Stimulated activated CD8-positive, alpha-beta memory T cell treated with anti-CD3 and anti-CD28 coated beads, Interleukin-4, amount 100 ng/mL, for 48 hours (primary cell): ENCODE results near the gene BRCC3.
"Not testable (repeated sequence)": the region's sequence is repeated elsewhere in the genome, so short reads cannot be mapped to it uniquely, and the experiment has no call there.

Experiments
- DNase-seq: peaks from one replicate; pipeline ENCODE4 v3.0.0-alpha.2; 2020

The BRCC3 gene

GRCh38 chrX:155061760-155062159, 9.5 kb upstream of the BRCC3 start:
- DNase-seq, result no peak

- no peak for DNase-seq
Measured at GRCh38 chrX:155065035-155065734, 6.1 kb upstream of the BRCC3 start.

- no peak for DNase-seq
Measured at GRCh38 chrX:155068165-155068564, 3.1 kb upstream of the BRCC3 start.

DNA sequence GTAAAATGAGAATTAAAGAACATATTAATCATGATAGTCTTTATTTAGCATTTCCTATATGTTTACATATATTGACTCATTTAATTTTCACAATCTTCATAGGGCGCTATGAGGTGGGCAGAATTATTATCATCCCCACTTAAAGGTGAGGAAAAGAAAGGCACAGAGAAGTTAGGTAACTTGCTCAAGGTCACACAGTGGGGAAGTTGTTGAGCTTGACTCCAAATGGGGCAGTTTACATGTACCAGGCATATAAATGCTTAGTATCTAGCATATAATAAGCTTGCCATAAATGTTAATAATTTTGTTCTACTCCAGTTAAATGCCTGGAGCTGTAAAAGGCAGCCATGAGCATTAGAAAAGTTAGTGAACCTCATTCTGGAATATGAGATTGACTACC, 1.9 kb upstream of the BRCC3 start:
- no peak for DNase-seq

GRCh38 chrX:155070038-155070437, 1.3 kb upstream of the BRCC3 start:
- no peak for DNase-seq

GRCh38 chrX:155070663-155070974, 689 bp upstream of the BRCC3 start:
- no peak for DNase-seq

GRCh38 chrX:155071694-155072280, 479 bp downstream of the BRCC3 start:
- no peak for DNase-seq

DNA sequence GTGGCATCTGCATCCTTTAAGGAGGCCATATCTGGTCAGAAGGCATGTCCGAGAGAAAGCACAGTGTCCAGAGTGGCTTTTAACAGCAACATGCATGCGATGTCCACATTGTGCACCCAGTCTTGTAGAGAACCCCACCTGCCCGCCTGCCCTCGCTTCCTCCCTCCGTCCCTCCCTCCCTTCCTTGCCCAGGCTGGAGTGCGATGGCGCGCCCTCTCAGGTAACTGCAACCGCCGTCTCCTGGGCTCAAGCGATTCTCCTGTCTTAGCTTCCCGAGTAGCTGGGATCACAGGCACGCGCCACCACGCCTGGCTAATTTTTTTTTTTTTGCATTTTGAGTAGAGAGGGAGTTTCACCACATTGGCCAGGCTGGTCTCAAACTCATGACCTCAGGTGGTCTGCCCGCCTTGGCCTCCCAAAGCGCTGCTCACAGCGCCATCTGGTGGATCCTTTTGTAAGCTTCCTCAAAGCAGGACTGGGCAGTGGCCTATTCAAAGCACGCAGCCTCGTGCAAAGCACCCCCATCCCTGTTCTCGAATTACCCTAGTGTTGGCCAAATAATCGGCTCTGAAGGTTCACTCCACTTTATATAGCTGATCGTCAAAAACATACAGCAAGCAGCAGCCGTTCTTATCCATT, 15.0 kb downstream of the BRCC3 start:
- DNase-seq, result peak; percentile 63

DNA sequence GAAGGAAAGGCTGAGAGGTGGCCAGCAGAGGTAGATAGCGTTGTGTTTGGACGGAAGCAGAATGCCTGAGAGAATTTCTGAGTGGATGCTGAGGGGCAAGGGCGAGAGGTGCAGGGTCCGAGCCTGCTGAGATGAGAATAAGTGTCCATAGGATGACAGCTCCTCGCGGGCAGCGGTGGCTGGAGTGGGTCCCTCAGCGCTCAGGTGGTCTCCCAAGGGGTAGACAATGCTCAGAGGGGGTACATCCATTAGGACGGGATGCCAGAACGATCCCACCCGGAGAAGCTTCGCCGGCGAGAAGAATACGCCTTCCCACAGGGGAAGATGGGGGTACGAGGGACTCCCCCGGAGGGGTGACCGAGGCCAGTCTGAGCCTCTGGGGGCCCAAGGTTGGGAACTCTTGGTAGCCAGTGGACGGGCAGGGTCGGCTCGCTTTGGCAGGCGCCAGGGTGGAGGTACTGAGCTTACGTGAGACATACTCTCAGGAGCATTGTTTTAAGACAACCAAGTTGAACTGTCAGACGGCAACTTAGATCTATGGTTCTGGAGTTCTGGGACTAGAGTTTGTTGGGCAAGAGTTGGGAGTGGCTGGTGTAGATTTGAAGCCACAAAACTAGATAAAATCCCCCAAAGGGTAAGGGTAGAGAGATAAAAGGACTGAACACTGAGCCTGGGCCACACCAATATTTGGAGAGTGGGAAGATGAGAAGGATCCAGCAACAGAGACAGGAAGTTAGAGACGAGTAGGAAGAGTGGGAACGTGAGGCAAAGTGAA, 15.8 kb downstream of the BRCC3 start:
- no peak for DNase-seq

DNA sequence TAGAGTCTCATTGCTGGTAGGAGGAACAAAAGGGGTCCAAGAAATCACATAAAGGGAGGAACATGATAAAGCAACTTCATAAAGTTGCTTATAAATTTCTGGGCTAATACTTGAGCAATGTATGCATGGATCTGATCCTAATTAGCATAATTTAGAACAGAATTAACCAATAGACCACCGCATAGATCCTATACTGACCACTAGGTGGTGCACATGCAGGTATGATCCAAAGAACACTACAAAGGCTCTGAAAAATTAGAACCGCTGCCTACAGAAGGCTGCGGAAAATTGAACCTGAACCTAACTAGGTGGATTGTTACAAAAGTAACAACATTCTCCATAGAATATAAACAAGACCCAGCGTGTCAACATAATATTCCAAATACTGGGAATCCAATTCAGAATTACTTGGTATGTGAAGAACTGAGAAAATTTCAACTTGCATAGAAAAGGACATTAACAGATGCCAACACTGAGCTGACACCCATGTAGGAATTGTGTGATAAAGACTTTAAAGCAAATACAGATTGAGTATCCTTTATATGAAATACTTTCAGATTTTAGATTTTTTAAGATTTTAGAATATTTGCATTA, 23.3 kb downstream of the BRCC3 start:
- no peak for DNase-seq

DNA sequence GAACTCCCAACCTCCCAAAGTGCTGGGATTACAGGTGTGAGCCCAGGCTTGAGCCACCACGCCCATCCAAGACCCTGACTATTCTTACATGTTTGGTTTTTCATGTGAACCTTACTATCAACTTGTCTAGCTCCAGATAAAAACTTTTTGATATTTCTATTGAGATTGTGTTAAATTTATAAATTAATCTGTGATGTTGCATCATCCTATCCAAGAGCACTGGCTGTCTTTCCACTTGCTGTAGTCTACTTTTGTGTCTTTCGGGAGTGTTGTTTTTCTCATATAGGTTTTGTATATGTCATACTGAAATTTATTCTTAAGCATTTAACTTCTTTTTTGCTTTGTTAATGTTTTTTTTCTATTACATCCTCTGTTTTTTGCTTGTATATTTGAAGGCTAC, 34.6 kb downstream of the BRCC3 start:
- no peak for DNase-seq

GRCh38 chrX:155108427-155108826, 37.1 kb downstream of the BRCC3 start:
- DNase-seq, result no peak

GRCh38 chrX:155112171-155112570, 40.9 kb downstream of the BRCC3 start:
- DNase-seq, result no peak

GRCh38 chrX:155113097-155113496, 41.8 kb downstream of the BRCC3 start:
- no peak for DNase-seq

GRCh38 chrX:155115174-155115819, 44.0 kb downstream of the BRCC3 start:
- DNase-seq, result no peak

- DNase-seq, result no peak
Measured at GRCh38 chrX:155127465-155127864, 56.2 kb downstream of the BRCC3 start.

- DNase-seq, result no peak
Measured at GRCh38 chrX:155127940-155128339, 56.6 kb downstream of the BRCC3 start.

- DNase-seq, result no peak
Measured at GRCh38 chrX:155132110-155132509, 60.8 kb downstream of the BRCC3 start.

DNA sequence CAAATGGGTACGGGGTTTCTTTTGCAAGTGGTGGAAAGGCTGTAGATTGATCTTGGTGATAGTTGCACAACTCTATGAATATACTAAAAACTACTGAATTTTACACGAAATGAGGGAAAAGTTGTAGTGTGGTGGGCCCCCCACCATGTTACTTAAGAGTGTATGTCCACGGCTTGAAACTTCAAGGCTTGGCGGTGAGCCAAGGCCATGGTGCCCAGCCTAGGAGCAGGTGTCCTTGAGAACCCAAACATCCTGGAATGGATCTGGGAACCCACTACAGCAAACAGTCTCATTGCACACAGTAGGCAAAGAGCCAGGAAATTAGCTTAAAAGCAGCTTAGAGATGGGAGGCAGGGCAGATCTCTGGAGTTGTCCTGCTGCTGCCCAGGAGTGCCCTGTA, 62.9 kb downstream of the BRCC3 start:
- no peak for DNase-seq

DNA sequence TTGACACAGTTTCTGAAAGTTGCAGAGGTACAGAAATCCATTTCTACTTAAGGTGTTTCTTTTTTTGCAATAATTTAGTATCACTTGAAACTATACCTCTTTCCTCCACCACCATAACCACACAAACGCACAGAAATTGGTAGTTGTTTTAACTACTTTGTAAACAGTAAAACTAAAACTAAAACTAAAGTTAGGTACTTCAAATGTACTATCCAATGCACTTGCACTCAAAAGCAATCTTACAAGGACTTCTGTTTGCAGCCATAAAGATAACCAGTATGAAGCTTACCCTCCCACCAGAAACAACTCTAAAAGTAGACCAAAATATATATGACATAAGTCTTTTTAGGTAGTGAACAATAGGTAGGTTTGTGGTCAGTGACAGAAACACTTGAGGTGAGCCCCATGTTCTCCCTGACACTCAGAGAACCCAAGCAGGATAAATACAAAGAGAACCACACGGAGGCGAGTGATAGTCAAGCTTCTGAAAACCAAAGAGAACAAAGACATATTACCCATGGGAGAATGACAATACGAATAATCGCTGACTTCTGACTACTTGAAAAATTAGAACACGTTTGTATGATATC, 72.7 kb downstream of the BRCC3 start:
- no peak for DNase-seq

- no peak for DNase-seq
Measured at GRCh38 chrX:155144926-155145325, 73.6 kb downstream of the BRCC3 start.

DNA sequence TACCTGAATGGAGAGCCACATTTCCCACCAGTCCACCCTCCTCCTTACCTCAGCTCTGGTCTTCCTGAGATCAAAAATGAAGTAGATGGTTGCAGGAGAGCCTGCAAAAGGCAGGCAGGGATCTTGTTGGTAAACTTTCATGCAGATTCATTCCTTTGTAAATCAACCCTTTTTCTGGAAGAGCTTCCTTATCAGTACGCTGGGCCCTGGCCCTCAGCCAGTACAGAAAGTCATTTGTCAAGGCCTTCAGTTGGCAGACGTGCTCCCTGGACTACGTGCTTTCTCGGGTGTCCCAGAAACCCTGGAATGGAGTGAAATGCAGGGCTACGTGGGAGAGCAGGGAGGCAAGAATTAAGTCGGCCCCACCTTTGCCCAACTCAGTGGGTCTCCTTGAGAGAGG, 76.3 kb downstream of the BRCC3 start:
- DNase-seq, result not testable (repeated sequence)

- DNase-seq, result not testable (repeated sequence)
Measured at GRCh38 chrX:155148166-155148565, 76.9 kb downstream of the BRCC3 start.
